ENCODE measurements around the gene SLC35B3.
"Not testable (repeated sequence)": the region's sequence is repeated elsewhere in the genome, so short reads cannot be mapped to it uniquely, and the experiment has no call there.

Gene SLC35B3

GRCh38 chr6:8435845-8436168 lies 462 bp upstream of the SLC35B3 start:
- Mint-ChIP-seq H3K9me3 (peaks cover 5% of the 10 kb centered on the region), H3K36me3 (ENCODE audit: low read depth) (peaks cover 39% of the 10 kb centered on the region), H3K4me1 (ENCODE audit: low read depth) (peaks cover 39% of the 10 kb centered on the region), H3K27me3 (no peaks in the 10 kb centered on the region), H3K4me3 (peak overlapping the region; percentile 93), H3K27ac (peak overlapping the region; percentile 98)
- DNase-seq: no peak

- no peak for DNase-seq
- H3K4me1 Mint-ChIP-seq (ENCODE audit: low read depth): peaks cover 39% of the 10 kb centered on the region
- peaks cover 5% of the 10 kb centered on the region for H3K9me3 Mint-ChIP-seq
Measured at GRCh38 chr6:8434727-8435092, 635 bp downstream of the SLC35B3 start.

GRCh38 chr6:8432614-8433013 lies 2.7 kb downstream of the SLC35B3 start:
- H3K27me3 Mint-ChIP-seq: no peaks in the 10 kb centered on the region
- H3K9me3 Mint-ChIP-seq: peaks cover 5% of the 10 kb centered on the region
- no peak overlapping the region for H3K4me3 Mint-ChIP-seq
- DNase-seq: no peak
- peaks cover 39% of the 10 kb centered on the region for H3K4me1 Mint-ChIP-seq (ENCODE audit: low read depth)
- H3K27ac Mint-ChIP-seq: no peak overlapping the region
- peaks cover 55% of the 10 kb centered on the region for H3K36me3 Mint-ChIP-seq (ENCODE audit: low read depth)

More at GRCh38 chr6:8434727-8435092, 635 bp downstream of the SLC35B3 start:
- peak overlapping the region; percentile 93 for H3K4me3 Mint-ChIP-seq
- H3K27ac Mint-ChIP-seq: peak overlapping the region; percentile 98
- H3K36me3 Mint-ChIP-seq (ENCODE audit: low read depth): peaks cover 45% of the 10 kb centered on the region
- no peaks in the 10 kb centered on the region for H3K27me3 Mint-ChIP-seq

- Mint-ChIP-seq H3K36me3 (ENCODE audit: low read depth) (peaks cover 67% of the 10 kb centered on the region), H3K4me1 (ENCODE audit: low read depth) (peaks cover 32% of the 10 kb centered on the region), H3K27ac (no peak overlapping the region), H3K9me3 (no peaks in the 10 kb centered on the region), H3K27me3 (no peaks in the 10 kb centered on the region), H3K4me3 (no peak overlapping the region)
- no peak for DNase-seq
Measured at GRCh38 chr6:8429821-8430220, 5.5 kb downstream of the SLC35B3 start.

GRCh38 chr6:8426544-8426943 lies 8.8 kb downstream of the SLC35B3 start:
- H3K4me3 Mint-ChIP-seq; H3K9me3 Mint-ChIP-seq; DNase-seq; H3K27me3 Mint-ChIP-seq; H3K27ac Mint-ChIP-seq; H3K4me1 Mint-ChIP-seq (ENCODE audit: low read depth): not testable (repeated sequence)
- peaks cover 64% of the 10 kb centered on the region for H3K36me3 Mint-ChIP-seq (ENCODE audit: low read depth)

GRCh38 chr6:8420031-8420588 lies 15.2 kb downstream of the SLC35B3 start:
- DNase-seq: no peak
- H3K27me3 Mint-ChIP-seq: no peaks in the 10 kb centered on the region
- no peaks in the 10 kb centered on the region for H3K4me1 Mint-ChIP-seq (ENCODE audit: low read depth)
- no peak overlapping the region for H3K4me3 Mint-ChIP-seq
- H3K36me3 Mint-ChIP-seq (ENCODE audit: low read depth): peaks cover 72% of the 10 kb centered on the region
- no peaks in the 10 kb centered on the region for H3K9me3 Mint-ChIP-seq
- no peak overlapping the region for H3K27ac Mint-ChIP-seq

GRCh38 chr6:8415913-8416312 lies 19.4 kb downstream of the SLC35B3 start:
- DNase-seq: no peak
- H3K9me3 Mint-ChIP-seq: no peaks in the 10 kb centered on the region
- no peak overlapping the region for H3K4me3 Mint-ChIP-seq
- no peaks in the 10 kb centered on the region for H3K4me1 Mint-ChIP-seq (ENCODE audit: low read depth)
- H3K36me3 Mint-ChIP-seq (ENCODE audit: low read depth): peaks cover 82% of the 10 kb centered on the region
- no peaks in the 10 kb centered on the region for H3K27me3 Mint-ChIP-seq
- H3K27ac Mint-ChIP-seq: no peak overlapping the region

- H3K4me3 Mint-ChIP-seq: no peak overlapping the region
- H3K27me3 Mint-ChIP-seq: no peaks in the 10 kb centered on the region
Measured at GRCh38 chr6:8415280-8415679, 20.1 kb downstream of the SLC35B3 start.

GRCh38 chr6:8414844-8415243 lies 20.5 kb downstream of the SLC35B3 start:
- Mint-ChIP-seq H3K4me3 (no peak overlapping the region), H3K27me3 (no peaks in the 10 kb centered on the region), H3K36me3 (ENCODE audit: low read depth) (peaks cover 82% of the 10 kb centered on the region), H3K9me3 (no peaks in the 10 kb centered on the region), H3K4me1 (ENCODE audit: low read depth) (no peaks in the 10 kb centered on the region), H3K27ac (no peak overlapping the region)
- no peak for DNase-seq

More at GRCh38 chr6:8415280-8415679, 20.1 kb downstream of the SLC35B3 start:
- H3K9me3 Mint-ChIP-seq: no peaks in the 10 kb centered on the region
- peaks cover 82% of the 10 kb centered on the region for H3K36me3 Mint-ChIP-seq (ENCODE audit: low read depth)
- DNase-seq: no peak
- no peaks in the 10 kb centered on the region for H3K4me1 Mint-ChIP-seq (ENCODE audit: low read depth)
- H3K27ac Mint-ChIP-seq: no peak overlapping the region

- peaks cover 21% of the 10 kb centered on the region for H3K9me3 Mint-ChIP-seq
- H3K27ac Mint-ChIP-seq; DNase-seq; H3K4me1 Mint-ChIP-seq (ENCODE audit: low read depth); H3K27me3 Mint-ChIP-seq; H3K4me3 Mint-ChIP-seq: not testable (repeated sequence)
- H3K36me3 Mint-ChIP-seq (ENCODE audit: low read depth): peaks cover 42% of the 10 kb centered on the region
Measured at GRCh38 chr6:8405946-8406345, 29.4 kb downstream of the SLC35B3 start.

GRCh38 chr6:8402546-8402945 lies 32.8 kb downstream of the SLC35B3 start:
- Mint-ChIP-seq H3K4me1 (ENCODE audit: low read depth) (no peaks in the 10 kb centered on the region), H3K27me3 (no peaks in the 10 kb centered on the region), H3K27ac (no peak overlapping the region), H3K4me3 (no peak overlapping the region), H3K36me3 (ENCODE audit: low read depth) (peaks cover 13% of the 10 kb centered on the region), H3K9me3 (peaks cover 14% of the 10 kb centered on the region)
- DNase-seq: no peak

- Mint-ChIP-seq H3K9me3 (peaks cover 6% of the 10 kb centered on the region), H3K4me1 (ENCODE audit: low read depth) (no peaks in the 10 kb centered on the region), H3K36me3 (ENCODE audit: low read depth) (peaks cover 3% of the 10 kb centered on the region), H3K4me3 (no peak overlapping the region), H3K27ac (no peak overlapping the region), H3K27me3 (no peaks in the 10 kb centered on the region)
- DNase-seq: no peak
Measured at GRCh38 chr6:8400663-8401062, 34.7 kb downstream of the SLC35B3 start.

GRCh38 chr6:8392569-8392968 lies 42.8 kb downstream of the SLC35B3 start:
- DNase-seq: no peak
- no peak overlapping the region for H3K4me3 Mint-ChIP-seq

GRCh38 chr6:8391934-8392333 lies 43.4 kb downstream of the SLC35B3 start:
- H3K4me1 Mint-ChIP-seq (ENCODE audit: low read depth): peaks cover 23% of the 10 kb centered on the region
- no peaks in the 10 kb centered on the region for H3K27me3 Mint-ChIP-seq
- H3K36me3 Mint-ChIP-seq (ENCODE audit: low read depth): no peaks in the 10 kb centered on the region
- no peak overlapping the region for H3K27ac Mint-ChIP-seq
- DNase-seq: no peak
- no peak overlapping the region for H3K4me3 Mint-ChIP-seq
- H3K9me3 Mint-ChIP-seq: no peaks in the 10 kb centered on the region

More at GRCh38 chr6:8392569-8392968, 42.8 kb downstream of the SLC35B3 start:
- H3K4me1 Mint-ChIP-seq (ENCODE audit: low read depth): peaks cover 23% of the 10 kb centered on the region
- no peaks in the 10 kb centered on the region for H3K27me3 Mint-ChIP-seq
- no peaks in the 10 kb centered on the region for H3K36me3 Mint-ChIP-seq (ENCODE audit: low read depth)
- H3K27ac Mint-ChIP-seq: peak overlapping the region; percentile 42
- H3K9me3 Mint-ChIP-seq: no peaks in the 10 kb centered on the region

GRCh38 chr6:8389036-8389818 lies 46.1 kb downstream of the SLC35B3 start:
- DNase-seq: no peak
- Mint-ChIP-seq H3K4me1 (ENCODE audit: low read depth) (peaks cover 23% of the 10 kb centered on the region), H3K9me3 (no peaks in the 10 kb centered on the region), H3K27me3 (no peaks in the 10 kb centered on the region), H3K27ac (no peak overlapping the region), H3K36me3 (ENCODE audit: low read depth) (no peaks in the 10 kb centered on the region), H3K4me3 (no peak overlapping the region)

Data from activated T-cell treated with anti-CD3 and anti-CD28 coated beads, Interleukin-2, amount 50 U/mL, for 24 hours (primary cell).